Mesodermal cell (in vitro differentiated cells): ENCODE data around the gene IMMP2L.

ENCODE experiments used
- H3K27ac ChIP-seq: 2 replicates; pipeline ENCODE4 v1.7.0; 2013; ENCODE audit warnings: mild to moderate bottlenecking, low read depth, low read length, moderate library complexity; ENCODE audit not compliant: severe bottlenecking
- H3K36me3 ChIP-seq: 2 replicates; pipeline ENCODE4 v1.7.1; 2013; ENCODE audit warnings: mild to moderate bottlenecking, low read length, moderate library complexity; ENCODE audit not compliant: control insufficient read depth, insufficient read depth
- H3K4me1 ChIP-seq: one replicate; pipeline ENCODE4 v1.7.1; 2013; ENCODE audit warnings: mild to moderate bottlenecking, low read length; ENCODE audit not compliant: insufficient read depth, control insufficient read depth, poor library complexity, severe bottlenecking
- H3K4me3 ChIP-seq: 2 replicates; pipeline ENCODE4 v1.7.0; 2013; ENCODE audit warnings: low read length, control low read depth, mild to moderate bottlenecking; ENCODE audit not compliant: insufficient read depth, poor library complexity, severe bottlenecking; ENCODE audit errors: extremely low read depth
- H3K9me3 ChIP-seq: 2 replicates; pipeline ENCODE4 v1.7.1; 2013; ENCODE audit warnings: mild to moderate bottlenecking, low read length, moderate library complexity; ENCODE audit not compliant: control insufficient read depth
- WGBS, 2 experiments: methylation state at CpG; one replicate each; pipeline ENCODE4 v1.1.5; 2013; ENCODE audit warnings: missing lambda C conversion rate in 2 of 2; ENCODE audit not compliant: insufficient coverage in 2 of 2; 5-methylcytosine and 5-hydroxymethylcytosine counted together

The IMMP2L gene

DNA sequence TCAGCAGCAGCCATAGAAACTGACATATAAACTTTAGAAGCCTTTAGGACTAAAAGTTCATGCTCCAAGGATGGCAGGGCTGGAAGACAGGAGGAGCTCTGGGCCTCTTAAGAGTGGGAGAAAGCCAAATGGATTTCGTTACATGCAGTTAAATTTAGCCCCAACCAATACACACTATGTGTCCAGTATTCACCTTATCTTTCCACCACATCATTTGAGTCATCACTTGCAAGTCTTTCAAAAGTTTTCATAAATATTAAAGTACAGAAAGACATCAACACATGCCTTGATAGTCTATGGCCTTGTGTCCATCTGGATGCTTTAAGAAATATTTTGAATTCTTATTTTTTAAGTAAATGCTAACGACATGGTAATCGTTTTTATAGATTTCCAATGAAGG is 863.7 kb downstream of the IMMP2L start:
- H3K4me3 ChIP-seq, result no peak overlapping the region
- no peak overlapping the region for H3K27ac ChIP-seq
- H3K36me3 ChIP-seq, result no peaks in the 10 kb centered on the region
- no peaks in the 10 kb centered on the region for H3K9me3 ChIP-seq
- 79 to 100% methylated on average over 3 of the region's 3 CpGs for WGBS, 2 experiments
- no peaks in the 10 kb centered on the region for H3K4me1 ChIP-seq

DNA sequence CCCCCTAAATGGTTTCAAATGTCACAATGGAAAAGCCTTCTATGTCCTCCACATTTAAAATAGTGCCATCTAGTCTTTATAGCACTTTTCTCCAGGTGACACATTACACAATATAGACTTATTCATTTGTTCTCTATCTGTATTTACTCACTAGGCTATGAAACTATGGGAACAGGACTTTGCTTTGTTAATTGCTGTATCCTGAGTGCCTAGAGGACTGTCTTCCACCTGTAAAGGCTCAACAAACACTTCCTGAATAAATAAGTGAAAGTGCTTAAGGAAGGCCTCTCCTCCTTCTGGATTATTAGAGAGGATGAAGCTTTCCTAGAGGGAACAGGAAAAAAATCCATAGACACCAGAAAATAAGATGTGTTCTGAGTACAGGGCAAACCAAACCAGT is 868.9 kb downstream of the IMMP2L start:
- Histone ChIP-seq H3K9me3 (no peaks in the 10 kb centered on the region), H3K36me3 (no peaks in the 10 kb centered on the region), H3K4me3 (no peak overlapping the region), H3K4me1 (no peaks in the 10 kb centered on the region), H3K27ac (no peak overlapping the region)

DNA sequence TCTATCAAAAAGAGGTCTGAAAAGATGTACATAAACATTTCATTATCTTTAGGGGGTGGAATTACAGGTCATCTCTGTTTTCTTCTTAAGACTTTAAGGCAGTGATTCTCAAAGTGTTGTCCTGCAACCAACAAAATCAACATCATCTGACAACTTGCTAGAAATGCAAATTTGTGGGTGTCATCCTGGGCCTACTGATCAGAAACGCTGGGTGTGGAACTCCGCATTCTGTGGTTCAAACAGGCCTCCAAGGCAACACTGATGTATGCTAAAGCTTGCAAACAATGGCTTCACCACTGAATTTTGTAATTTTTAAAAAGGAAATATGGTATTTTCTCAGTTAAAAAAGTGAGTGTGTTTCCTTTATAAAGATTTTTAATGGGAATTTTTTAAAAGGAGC is 873.4 kb downstream of the IMMP2L start:
- 75 to 79% methylated on average over 2 of the region's 2 CpGs for WGBS, 2 experiments

DNA sequence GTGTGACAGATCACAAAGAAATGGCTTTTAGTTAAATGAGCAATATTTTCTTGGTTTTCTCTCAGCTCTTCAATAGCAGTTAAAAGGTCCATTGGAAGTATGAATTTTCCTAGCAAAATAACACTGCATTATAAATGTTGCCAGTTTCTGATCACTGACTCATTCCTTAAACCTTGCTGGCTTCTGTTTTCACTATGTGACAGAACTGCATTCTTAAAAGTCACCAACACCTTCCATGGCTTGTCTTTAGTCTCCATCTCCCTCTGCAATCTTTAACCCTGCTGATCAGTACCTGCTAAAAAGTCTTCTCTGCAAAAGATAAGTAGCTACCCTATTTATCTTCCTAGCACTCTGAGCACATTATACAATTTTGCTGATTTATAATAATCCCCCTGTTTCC is 876.4 kb downstream of the IMMP2L start:
- Histone ChIP-seq H3K4me1 (no peaks in the 10 kb centered on the region), H3K27ac (no peak overlapping the region), H3K9me3 (no peaks in the 10 kb centered on the region), H3K36me3 (no peaks in the 10 kb centered on the region), H3K4me3 (no peak overlapping the region)

More for the DNA sequence above, 873.4 kb downstream of the IMMP2L start:
- Histone ChIP-seq H3K36me3 (no peaks in the 10 kb centered on the region), H3K4me1 (no peaks in the 10 kb centered on the region), H3K9me3 (no peaks in the 10 kb centered on the region), H3K27ac (no peak overlapping the region), H3K4me3 (no peak overlapping the region)

DNA sequence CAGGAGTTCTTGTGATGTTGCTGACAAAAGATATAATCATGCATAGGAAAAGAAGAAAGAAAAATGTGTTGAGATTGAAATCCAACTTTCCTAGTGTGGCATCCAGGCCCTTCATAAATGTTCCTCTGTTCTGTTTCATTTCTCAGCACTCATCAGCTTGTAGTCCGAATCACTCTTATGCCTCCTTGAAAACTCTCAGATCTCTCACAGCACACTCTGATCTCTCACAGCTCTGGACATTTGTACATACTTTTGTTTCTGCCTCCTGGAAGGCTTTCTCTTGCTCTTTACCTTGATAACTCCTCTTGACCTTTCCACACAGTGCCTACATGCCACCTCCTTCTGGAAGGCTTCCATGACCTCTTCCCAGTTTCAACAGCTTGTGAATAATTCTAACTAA is 880.4 kb downstream of the IMMP2L start:
- no peak overlapping the region for H3K27ac ChIP-seq
- 89 to 100% methylated on average over 1 of the region's 1 CpG for WGBS, 2 experiments
- H3K4me3 ChIP-seq, result no peak overlapping the region
- no peaks in the 10 kb centered on the region for H3K36me3 ChIP-seq
- H3K4me1 ChIP-seq, result no peaks in the 10 kb centered on the region
- no peaks in the 10 kb centered on the region for H3K9me3 ChIP-seq

DNA sequence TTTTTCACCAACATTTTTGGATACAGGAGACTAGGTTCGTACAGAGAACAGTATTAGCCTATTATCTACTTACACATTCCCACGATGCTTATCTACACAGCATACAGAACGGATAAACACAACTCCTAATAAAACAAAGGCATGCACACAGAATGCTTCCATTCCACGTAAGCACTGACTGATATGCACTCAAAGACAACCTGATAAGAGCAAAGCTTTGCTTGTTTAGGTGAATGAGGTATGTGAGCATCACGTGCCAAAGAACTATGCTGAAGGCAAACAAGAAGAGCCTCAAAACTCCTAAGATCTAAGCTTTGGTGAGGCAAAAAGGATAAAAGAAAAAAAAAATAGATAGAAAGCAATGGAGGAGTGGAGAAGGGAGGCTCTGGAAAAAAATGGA is 884.9 kb downstream of the IMMP2L start:
- no peaks in the 10 kb centered on the region for H3K4me1 ChIP-seq
- 86 to 100% methylated on average over 2 to 4 of the region's 5 CpGs for WGBS, 2 experiments
- H3K36me3 ChIP-seq, result no peaks in the 10 kb centered on the region
- H3K4me3 ChIP-seq, result no peak overlapping the region
- H3K9me3 ChIP-seq, result peaks cover 15% of the 10 kb centered on the region
- no peak overlapping the region for H3K27ac ChIP-seq

DNA sequence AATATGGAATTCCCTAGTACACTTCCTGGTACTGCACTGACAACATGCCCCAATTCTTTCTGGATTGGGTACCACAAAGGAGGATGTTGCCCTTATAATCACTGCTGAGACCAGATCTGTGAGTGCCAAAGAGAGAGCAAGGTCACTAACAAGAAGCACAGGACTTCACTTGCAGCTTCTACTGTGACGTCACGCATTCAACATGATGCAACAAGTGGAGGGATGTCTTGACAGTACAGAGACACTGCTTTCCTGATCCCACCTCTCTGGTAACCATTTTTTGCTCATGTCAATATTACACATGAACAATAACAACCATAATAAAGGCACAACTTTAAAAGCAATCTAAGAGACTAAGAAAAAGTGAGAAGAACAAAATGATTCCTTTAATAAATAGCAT is 885.5 kb downstream of the IMMP2L start:
- no peak overlapping the region for H3K4me3 ChIP-seq
- H3K36me3 ChIP-seq, result no peaks in the 10 kb centered on the region
- peaks cover 16% of the 10 kb centered on the region for H3K9me3 ChIP-seq
- H3K4me1 ChIP-seq, result no peaks in the 10 kb centered on the region
- H3K27ac ChIP-seq, result no peak overlapping the region
- 100% methylated on average over 2 of the region's 2 CpGs for WGBS, 2 experiments

DNA sequence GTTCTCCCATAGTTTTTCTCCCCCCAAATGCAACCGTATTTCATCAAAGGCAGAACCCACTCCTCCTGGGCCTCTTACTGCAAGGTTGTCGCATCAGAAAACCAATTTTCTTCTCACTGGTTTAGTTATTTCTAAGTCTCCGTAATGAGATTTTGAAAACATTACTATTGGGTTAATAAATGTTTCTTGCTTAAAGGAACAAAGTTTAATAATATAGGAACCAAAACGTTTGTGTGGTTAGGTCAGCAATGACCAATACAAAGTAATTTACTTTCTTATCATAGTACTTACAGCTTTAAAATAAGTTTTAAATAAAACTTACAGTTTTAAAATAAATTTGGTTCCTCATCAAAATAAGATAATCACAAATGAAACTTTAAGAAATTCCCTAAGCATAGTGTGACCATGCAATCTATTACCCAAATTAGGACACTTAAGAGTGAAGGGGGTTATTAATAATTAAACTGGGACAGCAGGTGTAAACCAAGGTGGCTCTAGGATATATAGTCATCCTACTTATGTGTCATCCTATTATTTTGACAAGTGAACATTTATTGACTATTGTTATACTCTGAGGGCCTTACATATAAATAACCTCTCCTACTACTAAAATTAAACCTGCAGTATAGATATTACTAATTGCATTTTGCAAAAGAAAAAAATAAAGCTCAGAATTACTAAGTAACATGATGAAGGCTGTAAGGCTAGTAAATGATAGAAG is 886.7 kb downstream of the IMMP2L start:
- Histone ChIP-seq H3K9me3 (peaks cover 16% of the 10 kb centered on the region), H3K4me3 (no peak overlapping the region), H3K27ac (no peak overlapping the region), H3K36me3 (no peaks in the 10 kb centered on the region), H3K4me1 (no peaks in the 10 kb centered on the region)
- 80 to 89% methylated on average over 1 of the region's 4 CpGs for whole genome bisulfite sequencing, 2 experiments

DNA sequence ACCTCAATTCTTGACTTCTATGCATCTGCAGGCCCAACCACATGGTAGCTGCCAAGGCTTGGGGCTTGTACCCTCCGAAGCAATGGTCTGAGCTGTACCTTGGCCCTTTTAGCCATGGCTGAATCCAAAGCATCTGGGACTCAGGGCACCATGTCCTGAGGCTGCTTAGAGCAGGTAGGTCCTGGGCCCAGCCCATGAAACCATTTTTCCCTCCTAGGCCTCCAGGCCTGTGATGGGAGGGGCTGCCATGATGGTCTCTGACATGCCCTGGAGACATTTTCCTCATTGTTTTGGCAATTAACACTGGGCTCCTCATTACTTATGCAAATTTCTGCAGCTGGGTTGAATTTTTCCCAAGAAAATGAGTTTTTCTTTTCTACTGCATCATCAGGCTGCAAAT is 889.1 kb downstream of the IMMP2L start:
- H3K4me1 ChIP-seq, result no peaks in the 10 kb centered on the region
- no peaks in the 10 kb centered on the region for H3K36me3 ChIP-seq
- no peak overlapping the region for H3K27ac ChIP-seq
- 75 to 89% methylated on average over 1 of the region's 1 CpG for WGBS, 2 experiments
- peaks cover 16% of the 10 kb centered on the region for H3K9me3 ChIP-seq
- no peak overlapping the region for H3K4me3 ChIP-seq

DNA sequence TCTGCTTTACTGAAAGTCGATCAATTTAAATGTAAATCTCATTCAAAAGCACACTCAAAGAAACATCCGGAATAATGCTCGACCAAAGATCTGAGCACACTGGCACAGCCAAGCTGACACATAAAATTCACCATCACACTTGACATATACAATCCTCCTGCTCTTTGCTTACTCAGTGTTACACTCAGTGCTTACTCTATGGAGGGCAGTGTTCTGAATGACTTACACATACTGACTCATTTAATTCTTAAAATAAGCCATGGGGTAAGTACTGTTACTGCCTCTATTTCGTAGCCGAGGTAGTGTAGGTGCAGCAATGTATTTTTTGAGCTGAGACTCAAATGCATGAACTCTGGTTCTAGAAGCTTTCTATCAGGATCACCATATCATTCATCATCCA is 892.9 kb downstream of the IMMP2L start:
- H3K9me3 ChIP-seq, result peaks cover 16% of the 10 kb centered on the region

DNA sequence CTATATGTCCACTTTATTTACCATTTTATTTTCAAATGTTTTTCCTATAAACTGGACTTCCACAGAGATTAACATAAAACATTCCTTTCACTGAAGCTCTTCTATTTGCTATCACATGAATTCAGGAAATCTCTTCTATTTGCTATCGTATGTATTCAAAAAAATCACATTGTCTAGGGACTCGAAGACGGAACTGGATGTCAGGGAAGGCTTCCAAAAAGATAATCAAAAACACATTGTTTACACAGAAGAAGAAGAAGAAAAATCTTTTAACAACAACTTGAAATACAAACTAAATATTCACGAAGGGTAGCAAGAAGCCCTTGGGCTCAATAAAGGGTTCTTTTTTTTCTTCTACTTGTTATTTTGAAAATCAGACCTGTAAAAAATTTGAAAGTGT is 897.5 kb downstream of the IMMP2L start:
- Histone ChIP-seq H3K36me3 (no peaks in the 10 kb centered on the region), H3K4me3 (no peak overlapping the region), H3K27ac (no peak overlapping the region), H3K9me3 (peaks cover 5% of the 10 kb centered on the region), H3K4me1 (no peaks in the 10 kb centered on the region)
- WGBS, 2 experiments, result 80 to 100% methylated on average over 1 of the region's 4 CpGs

More for the DNA sequence above, 892.9 kb downstream of the IMMP2L start:
- no peak overlapping the region for H3K4me3 ChIP-seq
- H3K27ac ChIP-seq, result no peak overlapping the region
- no peaks in the 10 kb centered on the region for H3K36me3 ChIP-seq
- H3K4me1 ChIP-seq, result no peaks in the 10 kb centered on the region
- 69 to 79% methylated on average over 3 to 5 of the region's 5 CpGs for WGBS, 2 experiments
